HG03060 (cell line): ENCODE data around the gene SLC2A2.

ENCODE experiments used
- ATAC-seq: cut with Tn5 transposase; IDR thresholded peaks from one replicate; pipeline ENCODE4 v1.9.1; 2021; ENCODE audit warnings: low read depth, moderate number of reproducible peaks; ENCODE audit not compliant: unreplicated experiment

Gene SLC2A2

GRCh38 chr3:171038342-171038741 is 11.8 kb upstream of the SLC2A2 start:
- no peak for ATAC-seq

- ATAC-seq = no peak
Measured at GRCh38 chr3:171028779-171029232, 2.3 kb upstream of the SLC2A2 start.

- no peak for ATAC-seq
Measured at GRCh38 chr3:171028025-171028778, 1.7 kb upstream of the SLC2A2 start.

GRCh38 chr3:171023566-171023965 is 3.0 kb downstream of the SLC2A2 start:
- ATAC-seq = no peak

GRCh38 chr3:171021377-171021776 is 5.1 kb downstream of the SLC2A2 start:
- no peak for ATAC-seq

- ATAC-seq = no peak
Measured at GRCh38 chr3:171018156-171018935, 8.2 kb downstream of the SLC2A2 start.

- no peak for ATAC-seq
Measured at GRCh38 chr3:171013822-171014748, 12.4 kb downstream of the SLC2A2 start.

GRCh38 chr3:171011873-171012336 is 14.6 kb downstream of the SLC2A2 start:
- no peak for ATAC-seq

- ATAC-seq = no peak
Measured at GRCh38 chr3:171011109-171011872, 15.2 kb downstream of the SLC2A2 start.

GRCh38 chr3:171007316-171007715 is 19.2 kb downstream of the SLC2A2 start:
- no peak for ATAC-seq

GRCh38 chr3:171005648-171006047 is 20.9 kb downstream of the SLC2A2 start:
- ATAC-seq = no peak

- no peak for ATAC-seq
Measured at GRCh38 chr3:171001957-171002694, 24.4 kb downstream of the SLC2A2 start.

GRCh38 chr3:171001250-171001893 is 25.1 kb downstream of the SLC2A2 start:
- no peak for ATAC-seq

- no peak for ATAC-seq
Measured at GRCh38 chr3:171000281-171000680, 26.2 kb downstream of the SLC2A2 start.

GRCh38 chr3:170999737-171000242 is 26.7 kb downstream of the SLC2A2 start:
- no peak for ATAC-seq

GRCh38 chr3:170997961-170998913 is 28.3 kb downstream of the SLC2A2 start:
- no peak for ATAC-seq

GRCh38 chr3:170992854-170993253 is 33.7 kb downstream of the SLC2A2 start:
- ATAC-seq = no peak
